ENCODE data around the gene GAL3ST2.
"Not testable (repeated sequence)": the region's sequence is repeated elsewhere in the genome, so short reads cannot be mapped to it uniquely, and the experiment has no call there.

The GAL3ST2 gene

DNA sequence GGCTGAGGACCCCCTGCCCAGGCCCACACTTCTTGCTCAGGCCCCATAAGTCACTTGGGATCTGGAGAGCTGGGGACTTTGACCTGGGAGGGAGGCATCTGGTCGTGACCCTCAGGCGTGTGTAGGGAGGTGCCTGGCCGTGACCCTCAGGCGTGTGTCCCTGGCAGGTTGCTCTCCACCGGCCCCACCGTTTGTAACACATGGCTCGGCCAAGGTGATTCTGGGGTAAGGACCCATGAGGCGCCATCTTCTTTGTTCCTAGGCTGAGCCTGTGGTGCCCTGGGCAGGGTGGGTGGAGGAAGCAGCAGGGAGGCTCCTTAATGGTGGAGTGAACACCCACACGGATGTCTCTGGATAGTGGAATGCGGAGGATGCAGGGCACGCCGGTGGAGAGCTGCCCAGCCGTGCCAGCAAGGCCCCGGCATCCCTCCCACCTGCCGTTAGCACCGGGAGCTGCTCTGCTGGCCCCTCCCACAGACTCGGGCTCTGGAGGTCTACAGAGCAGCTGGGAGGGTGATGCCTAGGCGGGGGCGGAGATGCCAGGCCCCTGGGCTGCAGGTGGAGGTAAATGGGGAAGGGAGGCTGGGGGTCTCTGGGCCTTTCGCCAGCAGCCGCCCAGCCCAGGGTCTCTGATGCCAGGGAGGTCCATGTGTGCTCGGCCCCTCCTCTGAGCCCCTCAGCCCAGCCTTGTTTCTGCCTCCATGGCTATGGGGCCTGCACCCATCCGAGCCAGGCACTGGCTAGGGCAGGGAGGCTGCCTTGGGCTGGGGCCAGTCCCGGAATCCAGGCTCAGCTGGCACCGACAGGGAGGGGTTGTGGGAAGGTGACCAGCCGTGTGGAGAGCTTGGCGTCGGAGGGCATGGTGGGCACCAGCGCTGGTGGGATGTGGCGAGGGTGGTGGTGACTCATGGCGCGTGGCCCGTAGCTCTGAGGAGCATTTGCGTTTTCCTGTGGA lies 1.1 kb upstream of the GAL3ST2 start:
- DNase-seq (ENCODE audit: low read depth, low spot score) = no peak
- Histone ChIP-seq H3K27ac (ENCODE audit: low read length) (no peak overlapping the region), H3K4me3 (ENCODE audit: low read length) (no peak overlapping the region), H3K4me1 (ENCODE audit: control insufficient read depth, insufficient read depth, low read length) (peaks cover 14% of the 10 kb centered on the region), H3K27me3 (ENCODE audit: control insufficient read depth, insufficient read depth, low read length) (no peaks in the 10 kb centered on the region), H3K36me3 (ENCODE audit: control insufficient read depth, insufficient read depth, low read length) (no peaks in the 10 kb centered on the region), H3K9me3 (ENCODE audit: control insufficient read depth, insufficient read depth, low read length) (no peaks in the 10 kb centered on the region)
- WGBS (ENCODE audit: insufficient coverage, insufficient read length) = no CpG with 5 or more reads among the region's 34 CpGs

GRCh38 chr2:241777170-241777685 lies 606 bp downstream of the GAL3ST2 start:
- H3K36me3 ChIP-seq (ENCODE audit: control insufficient read depth, insufficient read depth, low read length) = no peaks in the 10 kb centered on the region
- H3K4me1 ChIP-seq (ENCODE audit: control insufficient read depth, insufficient read depth, low read length) = peaks cover 11% of the 10 kb centered on the region
- no peak overlapping the region for H3K27ac ChIP-seq (ENCODE audit: low read length)
- H3K27me3 ChIP-seq (ENCODE audit: control insufficient read depth, insufficient read depth, low read length) = no peaks in the 10 kb centered on the region
- DNase-seq (ENCODE audit: low read depth, low spot score) = no peak
- no peak overlapping the region for H3K4me3 ChIP-seq (ENCODE audit: low read length)
- WGBS (ENCODE audit: insufficient coverage, insufficient read length) = no CpG with 5 or more reads among the region's 22 CpGs
- no peaks in the 10 kb centered on the region for H3K9me3 ChIP-seq (ENCODE audit: control insufficient read depth, insufficient read depth, low read length)

DNA sequence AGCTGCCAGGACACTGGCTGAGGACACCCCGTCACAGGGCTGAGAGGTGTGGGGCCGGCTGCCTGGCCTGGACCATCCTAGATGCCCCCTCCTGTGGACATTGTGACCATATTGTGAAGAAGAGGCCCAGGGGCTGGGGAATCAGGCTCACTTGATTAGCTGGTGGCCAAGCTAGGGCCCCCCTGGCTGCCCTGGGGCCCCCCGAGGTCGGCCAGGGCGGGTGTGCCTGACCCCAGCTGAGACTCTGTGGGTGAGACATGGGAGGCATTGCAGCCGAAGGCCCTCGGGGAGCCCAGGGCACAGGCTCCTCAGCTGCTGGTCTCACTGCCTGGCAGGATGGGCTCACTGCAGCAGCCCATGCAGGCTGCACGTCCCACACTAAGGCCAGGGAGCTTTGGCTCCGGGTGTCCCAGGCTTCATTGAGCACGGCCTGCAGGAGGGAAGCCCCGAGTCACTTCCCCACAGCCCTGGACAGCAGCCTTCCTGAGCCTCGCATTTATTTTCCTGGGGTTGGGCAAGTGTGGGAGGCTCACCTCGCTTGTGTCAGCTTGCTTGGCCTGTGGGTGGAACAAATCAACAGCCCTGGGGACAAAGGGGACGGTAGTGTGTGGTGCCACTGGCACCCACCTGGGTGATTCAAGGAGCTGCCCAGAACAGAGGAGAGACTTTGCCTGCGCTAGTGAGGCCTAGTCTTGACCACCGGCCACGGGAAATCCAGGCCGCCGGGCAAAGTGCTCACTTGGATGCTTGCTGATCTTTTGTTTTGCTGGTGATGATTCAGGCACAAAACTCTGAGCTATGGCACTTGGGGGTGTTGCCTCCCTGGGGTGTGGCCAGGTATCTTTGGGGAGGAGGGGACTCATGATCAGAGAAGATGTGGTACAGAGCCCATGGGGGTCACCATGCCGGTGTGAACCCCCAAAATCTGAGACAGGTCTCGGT lies 1.3 kb downstream of the GAL3ST2 start:
- DNase-seq (ENCODE audit: low read depth, low spot score) = no peak
- Histone ChIP-seq H3K4me3 (ENCODE audit: low read length) (no peak overlapping the region), H3K27me3 (ENCODE audit: control insufficient read depth, insufficient read depth, low read length) (no peaks in the 10 kb centered on the region), H3K27ac (ENCODE audit: low read length) (no peak overlapping the region), H3K4me1 (ENCODE audit: control insufficient read depth, insufficient read depth, low read length) (peaks cover 11% of the 10 kb centered on the region), H3K36me3 (ENCODE audit: control insufficient read depth, insufficient read depth, low read length) (no peaks in the 10 kb centered on the region), H3K9me3 (ENCODE audit: control insufficient read depth, insufficient read depth, low read length) (peaks cover 2% of the 10 kb centered on the region; the same call in 1 of the 2 replicates)
- no CpG with 5 or more reads among the region's 21 CpGs for WGBS (ENCODE audit: insufficient coverage, insufficient read length)

GRCh38 chr2:241780939-241781569 lies 4.4 kb downstream of the GAL3ST2 start:
- no peaks in the 10 kb centered on the region for H3K36me3 ChIP-seq (ENCODE audit: control insufficient read depth, insufficient read depth, low read length)
- no peaks in the 10 kb centered on the region for H3K27me3 ChIP-seq (ENCODE audit: control insufficient read depth, insufficient read depth, low read length)
- peaks cover 9% of the 10 kb centered on the region for H3K4me1 ChIP-seq (ENCODE audit: control insufficient read depth, insufficient read depth, low read length)
- DNase-seq (ENCODE audit: low read depth, low spot score) = no peak
- H3K9me3 ChIP-seq (ENCODE audit: control insufficient read depth, insufficient read depth, low read length) = peaks cover 2% of the 10 kb centered on the region; the same call in 1 of the 2 replicates
- H3K27ac ChIP-seq (ENCODE audit: low read length) = no peak overlapping the region
- no peak overlapping the region for H3K4me3 ChIP-seq (ENCODE audit: low read length)
- no CpG with 5 or more reads among the region's 5 CpGs for WGBS (ENCODE audit: insufficient coverage, insufficient read length)

DNA sequence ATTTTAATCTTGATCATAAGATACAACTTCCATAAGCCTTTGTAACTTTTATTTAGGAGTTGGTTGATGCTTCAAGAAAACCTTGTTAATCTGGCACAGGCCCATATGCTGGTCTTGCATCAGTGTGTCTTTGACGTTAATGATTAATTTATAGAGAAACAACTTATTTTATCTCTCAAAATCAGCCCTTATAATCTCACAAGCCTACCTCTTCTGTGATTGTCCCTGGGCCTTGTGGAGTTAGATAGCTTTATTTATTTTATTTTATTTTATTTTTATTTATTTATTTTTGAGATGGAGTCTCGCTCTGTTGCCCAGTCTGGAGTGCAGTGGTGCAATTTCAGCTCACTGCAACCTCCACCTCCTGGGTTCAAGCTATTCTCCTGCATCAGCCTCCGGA lies 5.4 kb downstream of the GAL3ST2 start:
- not testable (repeated sequence) for H3K4me1 ChIP-seq (ENCODE audit: control insufficient read depth, insufficient read depth, low read length); H3K27me3 ChIP-seq (ENCODE audit: control insufficient read depth, insufficient read depth, low read length); H3K4me3 ChIP-seq (ENCODE audit: low read length); DNase-seq (ENCODE audit: low read depth, low spot score); H3K9me3 ChIP-seq (ENCODE audit: control insufficient read depth, insufficient read depth, low read length); H3K27ac ChIP-seq (ENCODE audit: low read length); H3K36me3 ChIP-seq (ENCODE audit: control insufficient read depth, insufficient read depth, low read length)
- WGBS (ENCODE audit: insufficient coverage, insufficient read length) = no CpG with 5 or more reads among the region's 3 CpGs

GRCh38 chr2:241788135-241788534 lies 11.5 kb downstream of the GAL3ST2 start:
- no peaks in the 10 kb centered on the region for H3K4me1 ChIP-seq (ENCODE audit: control insufficient read depth, insufficient read depth, low read length)
- H3K27ac ChIP-seq (ENCODE audit: low read length) = no peak overlapping the region
- H3K4me3 ChIP-seq (ENCODE audit: low read length) = no peak overlapping the region
- no peaks in the 10 kb centered on the region for H3K27me3 ChIP-seq (ENCODE audit: control insufficient read depth, insufficient read depth, low read length)
- H3K9me3 ChIP-seq (ENCODE audit: control insufficient read depth, insufficient read depth, low read length) = no peaks in the 10 kb centered on the region; the same call in none of the 2 replicates
- no peak for DNase-seq (ENCODE audit: low read depth, low spot score)
- H3K36me3 ChIP-seq (ENCODE audit: control insufficient read depth, insufficient read depth, low read length) = no peaks in the 10 kb centered on the region
- no CpG with 5 or more reads among the region's 4 CpGs for WGBS (ENCODE audit: insufficient coverage, insufficient read length)

- no CpG with 5 or more reads among the region's 3 CpGs for WGBS (ENCODE audit: insufficient coverage, insufficient read length)
- Histone ChIP-seq H3K27ac (ENCODE audit: low read length) (no peak overlapping the region), H3K27me3 (ENCODE audit: control insufficient read depth, insufficient read depth, low read length) (no peaks in the 10 kb centered on the region), H3K4me3 (ENCODE audit: low read length) (no peak overlapping the region), H3K36me3 (ENCODE audit: control insufficient read depth, insufficient read depth, low read length) (no peaks in the 10 kb centered on the region), H3K9me3 (ENCODE audit: control insufficient read depth, insufficient read depth, low read length) (no peaks in the 10 kb centered on the region; the same call in none of the 2 replicates), H3K4me1 (ENCODE audit: control insufficient read depth, insufficient read depth, low read length) (no peaks in the 10 kb centered on the region)
- DNase-seq (ENCODE audit: low read depth, low spot score) = no peak
Measured at GRCh38 chr2:241788572-241788971, 11.9 kb downstream of the GAL3ST2 start.

DNA sequence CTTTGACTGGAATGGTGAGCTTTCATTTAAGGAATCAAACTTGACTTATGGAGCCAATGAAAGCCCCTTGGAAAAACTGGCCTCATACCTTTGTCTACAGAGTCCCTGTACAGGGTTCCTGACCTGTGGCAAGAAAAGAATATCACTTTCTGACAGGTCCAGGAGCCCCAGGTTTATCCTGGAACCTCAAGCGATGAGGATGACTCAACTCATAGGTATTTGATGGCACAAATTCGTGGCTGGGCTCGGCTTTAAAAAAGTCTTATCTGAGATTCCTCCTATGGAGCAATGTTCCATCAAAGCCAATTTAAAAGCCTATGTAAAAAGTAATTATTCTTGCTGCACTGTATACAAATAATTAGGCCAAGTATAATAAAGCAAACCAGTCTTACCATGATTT lies 14.8 kb downstream of the GAL3ST2 start:
- not testable (repeated sequence) for H3K27ac ChIP-seq (ENCODE audit: low read length); H3K9me3 ChIP-seq (ENCODE audit: control insufficient read depth, insufficient read depth, low read length); H3K4me1 ChIP-seq (ENCODE audit: control insufficient read depth, insufficient read depth, low read length); H3K27me3 ChIP-seq (ENCODE audit: control insufficient read depth, insufficient read depth, low read length); H3K4me3 ChIP-seq (ENCODE audit: low read length); DNase-seq (ENCODE audit: low read depth, low spot score); H3K36me3 ChIP-seq (ENCODE audit: control insufficient read depth, insufficient read depth, low read length)
- WGBS (ENCODE audit: insufficient coverage, insufficient read length) = no CpG with 5 or more reads among the region's 3 CpGs

GRCh38 chr2:241793385-241793784 lies 16.8 kb downstream of the GAL3ST2 start:
- Histone ChIP-seq H3K27ac (ENCODE audit: low read length) (no peak overlapping the region), H3K27me3 (ENCODE audit: control insufficient read depth, insufficient read depth, low read length) (no peaks in the 10 kb centered on the region), H3K36me3 (ENCODE audit: control insufficient read depth, insufficient read depth, low read length) (no peaks in the 10 kb centered on the region), H3K9me3 (ENCODE audit: control insufficient read depth, insufficient read depth, low read length) (no peaks in the 10 kb centered on the region; the same call in none of the 2 replicates), H3K4me3 (ENCODE audit: low read length) (no peak overlapping the region), H3K4me1 (ENCODE audit: control insufficient read depth, insufficient read depth, low read length) (no peaks in the 10 kb centered on the region)
- no peak for DNase-seq (ENCODE audit: low read depth, low spot score)
- WGBS (ENCODE audit: insufficient coverage, insufficient read length) = 100% methylated on average over 4 of the region's 5 CpGs

All from iPS DF 6.9 (cell line).